Mammary epithelial cell (primary cell): Measurements from ENCODE around the gene ITGBL1.

Source experiments
- EZH2 ChIP-seq: IDR thresholded peaks from 2 replicates; pipeline ENCODE4 v1.6.1; 2012; ENCODE audit warnings: low read length, inconsistent platforms, borderline replicate concordance
- TF ChIP-seq, protein P1 (sequence below), 2 donors: IDR thresholded peaks in 1 of 2; conservative IDR thresholded peaks in 1 of 2; 2 replicates each; pipeline ENCODE4 v1.5.1; 2011 to 2012; ENCODE audit warnings: inconsistent platforms in 2 of 2, low read length in 2 of 2, mild to moderate bottlenecking in 2 of 2, control low read depth in 1 of 2, low read depth in 1 of 2; ENCODE audit not compliant: insufficient read depth in 1 of 2; ENCODE audit errors: extremely low read depth in 1 of 2

DNA sequence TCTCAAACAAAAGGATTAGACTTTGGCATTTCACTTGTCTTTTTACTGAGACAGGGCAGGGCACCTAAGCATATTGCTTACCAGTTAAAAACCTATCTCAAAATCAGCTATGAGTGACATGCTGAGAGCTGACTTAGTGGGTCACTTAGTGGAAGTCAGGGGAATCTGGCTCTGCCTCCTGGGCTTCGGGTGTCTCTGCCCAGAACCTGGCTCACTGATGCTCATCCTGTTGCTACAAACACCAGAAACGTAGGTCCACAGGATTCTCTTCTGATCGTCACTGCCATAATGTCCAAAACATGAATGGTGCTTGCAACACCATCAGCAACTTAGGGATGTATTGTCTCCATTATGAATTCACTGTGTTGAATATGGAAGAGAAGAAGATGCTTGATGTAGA is 276.1 kb downstream of the ITGBL1 start:
- TF ChIP-seq, protein P1, sequence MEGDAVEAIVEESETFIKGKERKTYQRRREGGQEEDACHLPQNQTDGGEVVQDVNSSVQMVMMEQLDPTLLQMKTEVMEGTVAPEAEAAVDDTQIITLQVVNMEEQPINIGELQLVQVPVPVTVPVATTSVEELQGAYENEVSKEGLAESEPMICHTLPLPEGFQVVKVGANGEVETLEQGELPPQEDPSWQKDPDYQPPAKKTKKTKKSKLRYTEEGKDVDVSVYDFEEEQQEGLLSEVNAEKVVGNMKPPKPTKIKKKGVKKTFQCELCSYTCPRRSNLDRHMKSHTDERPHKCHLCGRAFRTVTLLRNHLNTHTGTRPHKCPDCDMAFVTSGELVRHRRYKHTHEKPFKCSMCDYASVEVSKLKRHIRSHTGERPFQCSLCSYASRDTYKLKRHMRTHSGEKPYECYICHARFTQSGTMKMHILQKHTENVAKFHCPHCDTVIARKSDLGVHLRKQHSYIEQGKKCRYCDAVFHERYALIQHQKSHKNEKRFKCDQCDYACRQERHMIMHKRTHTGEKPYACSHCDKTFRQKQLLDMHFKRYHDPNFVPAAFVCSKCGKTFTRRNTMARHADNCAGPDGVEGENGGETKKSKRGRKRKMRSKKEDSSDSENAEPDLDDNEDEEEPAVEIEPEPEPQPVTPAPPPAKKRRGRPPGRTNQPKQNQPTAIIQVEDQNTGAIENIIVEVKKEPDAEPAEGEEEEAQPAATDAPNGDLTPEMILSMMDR (conservative IDR thresholded peaks at IDR 0.05 in 1 of 2, IDR thresholded peaks at IDR 0.05 in 1 of 2; ENCODE audit: extremely low read depth in 1 of 2, insufficient read depth in 1 of 2, low read depth in 1 of 2, low read length in 2 of 2), result no peak
- TF ChIP-seq EZH2, result no peak
